Measurements from ENCODE around the gene STX8.

STX8 gene

GRCh38 chr17:9200699-9201359 is 374.8 kb downstream of the STX8 start:
- no peak for DNase-seq

All from activated CD4-positive, alpha-beta T cell treated with anti-CD3 and anti-CD28 coated beads, Interleukin-2, amount 50 U/mL, for 1 hour (primary cell).